ENCODE measurements around the gene SH3GLB2. TPM values are rescaled to one million over a fixed set of nuclear protein-coding genes. Genes with fewer than 3 reads are reported as not detected.

Gene SH3GLB2
- total and polyA plus RNA-seq, 4 donors: 5.0 to 26.9 (median 18.3) TPM

- no peak for DNase-seq (ENCODE audit: low spot score)
- Histone ChIP-seq H3K27ac (ENCODE audit: low read depth in 1 of 2, low read length in 2 of 2) (no peak overlapping the region), H3K9ac (ENCODE audit: low read depth in 1 of 2, low read length in 2 of 2) (no peak overlapping the region), H3K4me1 (ENCODE audit: control insufficient read depth in 4 of 4, insufficient read depth in 4 of 4, low read length in 3 of 4) (peaks cover 0 to 8% (median 3%) of the 10 kb centered on the region in 4 donors), H3K9me3 (ENCODE audit: control insufficient read depth in 4 of 4, low read length in 3 of 4) (no peaks in the 10 kb centered on the region), H3K4me3 (ENCODE audit: low read depth in 1 of 3, low read length in 3 of 3) (no peak overlapping the region), H3K27me3 (ENCODE audit: control insufficient read depth in 4 of 4, insufficient read depth in 4 of 4, low read length in 3 of 4) (no peaks in the 10 kb centered on the region), H3K36me3 (ENCODE audit: control insufficient read depth in 4 of 4, insufficient read depth in 3 of 4, low read depth in 1 of 4, low read length in 3 of 4) (peaks cover 0 to 19% (median 3%) of the 10 kb centered on the region in 4 donors)
- TF ChIP-seq REST (IDR thresholded peaks at IDR 0.05): no peak
- TF ChIP-seq SP1 (IDR thresholded peaks at IDR 0.05): no peak
- no peak for TF ChIP-seq FOXA2 (IDR thresholded peaks at IDR 0.05)
- TF ChIP-seq, protein P1, sequence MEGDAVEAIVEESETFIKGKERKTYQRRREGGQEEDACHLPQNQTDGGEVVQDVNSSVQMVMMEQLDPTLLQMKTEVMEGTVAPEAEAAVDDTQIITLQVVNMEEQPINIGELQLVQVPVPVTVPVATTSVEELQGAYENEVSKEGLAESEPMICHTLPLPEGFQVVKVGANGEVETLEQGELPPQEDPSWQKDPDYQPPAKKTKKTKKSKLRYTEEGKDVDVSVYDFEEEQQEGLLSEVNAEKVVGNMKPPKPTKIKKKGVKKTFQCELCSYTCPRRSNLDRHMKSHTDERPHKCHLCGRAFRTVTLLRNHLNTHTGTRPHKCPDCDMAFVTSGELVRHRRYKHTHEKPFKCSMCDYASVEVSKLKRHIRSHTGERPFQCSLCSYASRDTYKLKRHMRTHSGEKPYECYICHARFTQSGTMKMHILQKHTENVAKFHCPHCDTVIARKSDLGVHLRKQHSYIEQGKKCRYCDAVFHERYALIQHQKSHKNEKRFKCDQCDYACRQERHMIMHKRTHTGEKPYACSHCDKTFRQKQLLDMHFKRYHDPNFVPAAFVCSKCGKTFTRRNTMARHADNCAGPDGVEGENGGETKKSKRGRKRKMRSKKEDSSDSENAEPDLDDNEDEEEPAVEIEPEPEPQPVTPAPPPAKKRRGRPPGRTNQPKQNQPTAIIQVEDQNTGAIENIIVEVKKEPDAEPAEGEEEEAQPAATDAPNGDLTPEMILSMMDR (IDR thresholded peaks at IDR 0.05; ENCODE audit: low read depth, low read length, missing input control): no peak
- no peak for TF ChIP-seq MAX (IDR thresholded peaks at IDR 0.05)
- no peak for TF ChIP-seq YY1 (IDR thresholded peaks at IDR 0.05)
- no peak for TF ChIP-seq HNF4A (conservative IDR thresholded peaks at IDR 0.05)
- TF ChIP-seq RXRA (IDR thresholded peaks at IDR 0.05): no peak
- TF ChIP-seq TAF1 (conservative IDR thresholded peaks at IDR 0.05): no peak
- no peak for TF ChIP-seq HNF4G (IDR thresholded peaks at IDR 0.05)
- TF ChIP-seq RAD21 (IDR thresholded peaks at IDR 0.05): no peak
- no peak for TF ChIP-seq ATF3 (IDR thresholded peaks at IDR 0.05)
- no peak for TF ChIP-seq GABPA (IDR thresholded peaks at IDR 0.05 in 1 of 2, conservative IDR thresholded peaks at IDR 0.05 in 1 of 2)
- no peak for TF ChIP-seq FOXA1 (IDR thresholded peaks at IDR 0.05)
- TF ChIP-seq JUND (IDR thresholded peaks at IDR 0.05): no peak
- TF ChIP-seq EGR1 (IDR thresholded peaks at IDR 0.05; ENCODE audit: low read depth in 2 of 2): no peak
- 94% methylated on average over 11 of the region's 11 CpGs for WGBS
These were observed 16.4 kb downstream of the SH3GLB2 start for GRCh38 chr9:129011761-129012181.

GRCh38 chr9:129011170-129011569 is 17.0 kb downstream of the SH3GLB2 start:
- Histone ChIP-seq H3K9ac (ENCODE audit: low read depth in 1 of 2, low read length in 2 of 2) (no peak overlapping the region), H3K27me3 (ENCODE audit: control insufficient read depth in 4 of 4, insufficient read depth in 4 of 4, low read length in 3 of 4) (no peaks in the 10 kb centered on the region), H3K9me3 (ENCODE audit: control insufficient read depth in 4 of 4, low read length in 3 of 4) (no peaks in the 10 kb centered on the region), H3K4me3 (ENCODE audit: low read depth in 1 of 3, low read length in 3 of 3) (no peak overlapping the region), H3K27ac (ENCODE audit: low read depth in 1 of 2, low read length in 2 of 2) (no peak overlapping the region), H3K4me1 (ENCODE audit: control insufficient read depth in 4 of 4, insufficient read depth in 4 of 4, low read length in 3 of 4) (peaks cover 0 to 11% (median 3%) of the 10 kb centered on the region in 4 donors), H3K36me3 (ENCODE audit: control insufficient read depth in 4 of 4, insufficient read depth in 3 of 4, low read depth in 1 of 4, low read length in 3 of 4) (peaks cover 0 to 19% (median 3%) of the 10 kb centered on the region in 4 donors)
- 96% methylated on average over 19 of the region's 19 CpGs for WGBS
- TF ChIP-seq, protein P1 (IDR thresholded peaks at IDR 0.05; ENCODE audit: low read depth, low read length, missing input control): no peak
- TF ChIP-seq REST (IDR thresholded peaks at IDR 0.05): no peak
- no peak for TF ChIP-seq SP1 (IDR thresholded peaks at IDR 0.05)
- TF ChIP-seq GABPA (IDR thresholded peaks at IDR 0.05 in 1 of 2, conservative IDR thresholded peaks at IDR 0.05 in 1 of 2): no peak
- DNase-seq (ENCODE audit: low spot score): no peak

Measured in liver (tissue), 9 donors.